HepG2 (cell line): Measurements from ENCODE around the gene ETFRF1. TPM values are rescaled to one million over a fixed set of nuclear protein-coding genes. Genes with fewer than 3 reads are reported as not detected.

Source experiments
- FOSL1 ChIP-seq: sonication (generic); formaldehyde crosslinking; IDR thresholded peaks from 2 replicates; pipeline ENCODE4 v1.9.0; 2021; ENCODE audit warnings: missing genetic modification reagents, borderline replicate concordance
- HNRNPLL ChIP-seq: fragments of 200-400 bp; formaldehyde crosslinking; IDR thresholded peaks from 2 replicates; pipeline ENCODE4 v1.6.1; 2017; ENCODE audit warnings: mild to moderate bottlenecking, low read depth, low read length; ENCODE audit not compliant: poor library complexity, severe bottlenecking
- IRX3 ChIP-seq: sonication (generic); formaldehyde crosslinking; IDR thresholded peaks from 2 replicates; pipeline ENCODE4 v1.8.1; 2023; ENCODE audit warnings: mild to moderate bottlenecking, low read depth, missing genetic modification reagents, borderline replicate concordance
- MBNL3 ChIP-seq: fragments of 250-450 bp; sonication (Bioruptor Pico); conservative IDR thresholded peaks from 2 replicates; pipeline ENCODE4 v1.8.0; 2022; ENCODE audit warnings: mild to moderate bottlenecking, inconsistent platforms
- SRSF9 ChIP-seq: fragments of 200-400 bp; formaldehyde crosslinking; IDR thresholded peaks from 2 replicates; pipeline ENCODE4 v1.6.1; 2018; ENCODE audit warnings: borderline replicate concordance, mild to moderate bottlenecking, low read depth, low read length; ENCODE audit not compliant: insufficient read depth, poor library complexity, severe bottlenecking
- STAG1 ChIP-seq: sonication (generic); formaldehyde crosslinking; IDR thresholded peaks from 2 replicates; pipeline ENCODE4 v1.4.0; 2020; ENCODE audit warnings: missing genetic modification reagents
- ZFAT ChIP-seq: sonication (generic); formaldehyde crosslinking; conservative IDR thresholded peaks from 2 replicates; pipeline ENCODE4 v1.8.1; 2023; ENCODE audit warnings: missing genetic modification reagents, inconsistent platforms
- ZNF562 ChIP-seq: sonication (generic); formaldehyde crosslinking; IDR thresholded peaks from 2 replicates; pipeline ENCODE4 v1.8.0; 2022; ENCODE audit warnings: missing genetic modification reagents, borderline replicate concordance
- ZNF607 ChIP-seq: sonication (generic); formaldehyde crosslinking; IDR thresholded peaks from 2 replicates; pipeline ENCODE4 v1.5.1; 2020; ENCODE audit warnings: missing genetic modification reagents, mild to moderate bottlenecking, borderline replicate concordance
- polyA plus RNA-seq, 8 experiments: library from polyadenylated mRNA; depleted of rRNA in 3 of 8; stranded (reverse) in 7 of 8; unstranded in 1 of 8; fragments of >200 nt; fragmentation: Illumina TruSeq in 4 of 8; extraction: Trizol in 4 of 8; gene quantifications; 2 replicates each; pipeline versions ENCODE4 v1.2.1 to v1.2.3, GENCODE V29; 2011 to 2016; ENCODE audit warnings: low read depth in 4 of 8, missing spikeins in 1 of 8, mixed read lengths in 1 of 8; ENCODE audit not compliant: insufficient read depth in 1 of 8
- total RNA-seq, 5 experiments: library from RNA; depleted of rRNA; stranded (reverse); fragments of >200 nt; fragmentation: Illumina TruSeq; extraction: Trizol; gene quantifications; 2 replicates each; pipeline ENCODE4 v1.2.3, GENCODE V29; 2016; ENCODE audit warnings: low read depth in 1 of 5
- TF ChIP-seq, protein P1 (sequence below): sonication (generic); formaldehyde crosslinking; IDR thresholded peaks from 2 replicates; pipeline ENCODE4 v1.5.1; 2020; ENCODE audit warnings: missing genetic modification reagents, mild to moderate bottlenecking, borderline replicate concordance
- TF ChIP-seq, protein P2 (sequence below): sonication (generic); formaldehyde crosslinking; IDR thresholded peaks from 2 replicates; pipeline ENCODE4 v1.4.0; 2020; ENCODE audit warnings: missing genetic modification reagents
- TF ChIP-seq, protein P3 (sequence below): sonication (generic); formaldehyde crosslinking; conservative IDR thresholded peaks from 2 replicates; pipeline ENCODE4 v1.4.0; 2020; ENCODE audit warnings: missing genetic modification reagents
- TF ChIP-seq, protein P4 (sequence below): sonication (generic); formaldehyde crosslinking; IDR thresholded peaks from 2 replicates; pipeline ENCODE4 v1.4.0; 2020; ENCODE audit warnings: missing genetic modification reagents

ETFRF1 gene
- total and polyA plus RNA-seq, 2 of the 13 experiments (the other 11 are each of a cell fraction or from before 2014, with no cell fraction given): 6.8 to 7.0 TPM

DNA sequence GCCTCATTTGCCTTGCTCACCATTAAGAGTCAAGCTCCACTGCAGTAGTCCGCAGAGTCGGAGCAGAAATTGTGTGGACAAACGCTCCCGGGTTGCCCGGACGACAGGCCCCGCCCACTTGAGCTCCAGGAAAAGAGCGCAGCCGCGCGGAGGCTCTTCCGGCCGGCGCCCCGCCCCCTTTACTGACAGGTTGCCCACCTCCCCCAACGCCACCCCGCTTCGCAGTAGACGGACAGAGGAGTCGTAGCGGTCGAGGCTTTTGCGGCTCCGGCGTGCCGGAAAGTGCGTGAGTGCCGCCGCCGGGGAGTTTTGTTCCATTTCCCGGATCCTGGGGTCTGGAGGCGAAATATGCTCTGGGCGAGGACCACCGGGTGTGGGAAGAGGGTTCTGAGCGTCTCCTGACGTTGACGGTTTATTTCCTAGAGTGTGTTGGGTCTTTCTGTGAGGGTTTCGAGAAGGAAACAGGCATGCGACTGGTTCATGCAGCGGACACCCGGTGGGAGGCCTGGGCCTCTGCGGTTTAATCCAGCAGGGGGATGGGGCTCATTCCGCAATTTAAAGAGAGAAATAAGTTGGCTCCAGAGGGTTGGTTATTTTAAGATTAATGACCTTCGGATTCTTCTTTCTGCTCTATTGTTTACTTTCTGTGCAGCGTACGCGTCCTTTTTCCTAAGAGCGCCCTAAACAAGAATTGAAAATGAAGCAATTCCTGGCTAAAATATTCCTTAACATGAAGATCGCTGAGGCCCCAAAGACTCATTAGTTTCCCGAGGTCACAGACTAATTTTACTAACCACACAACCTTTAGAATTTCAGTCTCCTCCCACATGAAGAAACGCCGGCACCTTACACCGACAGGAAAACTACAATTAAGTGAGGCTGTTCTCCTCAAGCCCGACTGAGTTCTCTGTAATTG is at the start of gene ETFRF1, which contains the start of gene DNAI7 (continued):
- TF ChIP-seq ZNF562 (CRISPR knock-in tag) (no peak), SRSF9 (no peak), ZFAT (no peak), HNRNPLL (peak; percentile 99), MBNL3 (CRISPR knock-in tag) (no peak), FOSL1 (CRISPR knock-in tag) (no peak), STAG1 (CRISPR knock-in tag) (no peak), ZNF607 (CRISPR knock-in tag) (peak; percentile 78; the same call in 1 of the 2 replicates), IRX3 (CRISPR knock-in tag) (no peak)
- TF ChIP-seq, protein P1, sequence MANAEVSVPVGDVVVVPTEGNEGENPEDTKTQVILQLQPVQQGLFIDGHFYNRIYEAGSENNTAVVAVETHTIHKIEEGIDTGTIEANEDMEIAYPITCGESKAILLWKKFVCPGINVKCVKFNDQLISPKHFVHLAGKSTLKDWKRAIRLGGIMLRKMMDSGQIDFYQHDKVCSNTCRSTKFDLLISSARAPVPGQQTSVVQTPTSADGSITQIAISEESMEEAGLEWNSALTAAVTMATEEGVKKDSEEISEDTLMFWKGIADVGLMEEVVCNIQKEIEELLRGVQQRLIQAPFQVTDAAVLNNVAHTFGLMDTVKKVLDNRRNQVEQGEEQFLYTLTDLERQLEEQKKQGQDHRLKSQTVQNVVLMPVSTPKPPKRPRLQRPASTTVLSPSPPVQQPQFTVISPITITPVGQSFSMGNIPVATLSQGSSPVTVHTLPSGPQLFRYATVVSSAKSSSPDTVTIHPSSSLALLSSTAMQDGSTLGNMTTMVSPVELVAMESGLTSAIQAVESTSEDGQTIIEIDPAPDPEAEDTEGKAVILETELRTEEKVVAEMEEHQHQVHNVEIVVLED (CRISPR knock-in tag): peak; percentile 73; the same call in 1 of the 2 replicates
- TF ChIP-seq, protein P2, sequence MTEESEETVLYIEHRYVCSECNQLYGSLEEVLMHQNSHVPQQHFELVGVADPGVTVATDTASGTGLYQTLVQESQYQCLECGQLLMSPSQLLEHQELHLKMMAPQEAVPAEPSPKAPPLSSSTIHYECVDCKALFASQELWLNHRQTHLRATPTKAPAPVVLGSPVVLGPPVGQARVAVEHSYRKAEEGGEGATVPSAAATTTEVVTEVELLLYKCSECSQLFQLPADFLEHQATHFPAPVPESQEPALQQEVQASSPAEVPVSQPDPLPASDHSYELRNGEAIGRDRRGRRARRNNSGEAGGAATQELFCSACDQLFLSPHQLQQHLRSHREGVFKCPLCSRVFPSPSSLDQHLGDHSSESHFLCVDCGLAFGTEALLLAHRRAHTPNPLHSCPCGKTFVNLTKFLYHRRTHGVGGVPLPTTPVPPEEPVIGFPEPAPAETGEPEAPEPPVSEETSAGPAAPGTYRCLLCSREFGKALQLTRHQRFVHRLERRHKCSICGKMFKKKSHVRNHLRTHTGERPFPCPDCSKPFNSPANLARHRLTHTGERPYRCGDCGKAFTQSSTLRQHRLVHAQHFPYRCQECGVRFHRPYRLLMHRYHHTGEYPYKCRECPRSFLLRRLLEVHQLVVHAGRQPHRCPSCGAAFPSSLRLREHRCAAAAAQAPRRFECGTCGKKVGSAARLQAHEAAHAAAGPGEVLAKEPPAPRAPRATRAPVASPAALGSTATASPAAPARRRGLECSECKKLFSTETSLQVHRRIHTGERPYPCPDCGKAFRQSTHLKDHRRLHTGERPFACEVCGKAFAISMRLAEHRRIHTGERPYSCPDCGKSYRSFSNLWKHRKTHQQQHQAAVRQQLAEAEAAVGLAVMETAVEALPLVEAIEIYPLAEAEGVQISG (CRISPR knock-in tag): peak; percentile 78
- TF ChIP-seq, protein P3, sequence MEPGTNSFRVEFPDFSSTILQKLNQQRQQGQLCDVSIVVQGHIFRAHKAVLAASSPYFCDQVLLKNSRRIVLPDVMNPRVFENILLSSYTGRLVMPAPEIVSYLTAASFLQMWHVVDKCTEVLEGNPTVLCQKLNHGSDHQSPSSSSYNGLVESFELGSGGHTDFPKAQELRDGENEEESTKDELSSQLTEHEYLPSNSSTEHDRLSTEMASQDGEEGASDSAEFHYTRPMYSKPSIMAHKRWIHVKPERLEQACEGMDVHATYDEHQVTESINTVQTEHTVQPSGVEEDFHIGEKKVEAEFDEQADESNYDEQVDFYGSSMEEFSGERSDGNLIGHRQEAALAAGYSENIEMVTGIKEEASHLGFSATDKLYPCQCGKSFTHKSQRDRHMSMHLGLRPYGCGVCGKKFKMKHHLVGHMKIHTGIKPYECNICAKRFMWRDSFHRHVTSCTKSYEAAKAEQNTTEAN (CRISPR knock-in tag): no peak
- TF ChIP-seq, protein P4, sequence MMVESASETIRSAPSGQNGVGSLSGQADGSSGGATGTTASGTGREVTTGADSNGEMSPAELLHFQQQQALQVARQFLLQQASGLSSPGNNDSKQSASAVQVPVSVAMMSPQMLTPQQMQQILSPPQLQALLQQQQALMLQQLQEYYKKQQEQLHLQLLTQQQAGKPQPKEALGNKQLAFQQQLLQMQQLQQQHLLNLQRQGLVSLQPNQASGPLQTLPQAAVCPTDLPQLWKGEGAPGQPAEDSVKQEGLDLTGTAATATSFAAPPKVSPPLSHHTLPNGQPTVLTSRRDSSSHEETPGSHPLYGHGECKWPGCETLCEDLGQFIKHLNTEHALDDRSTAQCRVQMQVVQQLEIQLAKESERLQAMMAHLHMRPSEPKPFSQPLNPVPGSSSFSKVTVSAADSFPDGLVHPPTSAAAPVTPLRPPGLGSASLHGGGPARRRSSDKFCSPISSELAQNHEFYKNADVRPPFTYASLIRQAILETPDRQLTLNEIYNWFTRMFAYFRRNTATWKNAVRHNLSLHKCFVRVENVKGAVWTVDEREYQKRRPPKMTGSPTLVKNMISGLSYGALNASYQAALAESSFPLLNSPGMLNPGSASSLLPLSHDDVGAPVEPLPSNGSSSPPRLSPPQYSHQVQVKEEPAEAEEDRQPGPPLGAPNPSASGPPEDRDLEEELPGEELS (CRISPR knock-in tag): peak; percentile 46; the same call in 1 of the 2 replicates
